ENCODE results near the gene MRPS17.

The MRPS17 gene

DNA sequence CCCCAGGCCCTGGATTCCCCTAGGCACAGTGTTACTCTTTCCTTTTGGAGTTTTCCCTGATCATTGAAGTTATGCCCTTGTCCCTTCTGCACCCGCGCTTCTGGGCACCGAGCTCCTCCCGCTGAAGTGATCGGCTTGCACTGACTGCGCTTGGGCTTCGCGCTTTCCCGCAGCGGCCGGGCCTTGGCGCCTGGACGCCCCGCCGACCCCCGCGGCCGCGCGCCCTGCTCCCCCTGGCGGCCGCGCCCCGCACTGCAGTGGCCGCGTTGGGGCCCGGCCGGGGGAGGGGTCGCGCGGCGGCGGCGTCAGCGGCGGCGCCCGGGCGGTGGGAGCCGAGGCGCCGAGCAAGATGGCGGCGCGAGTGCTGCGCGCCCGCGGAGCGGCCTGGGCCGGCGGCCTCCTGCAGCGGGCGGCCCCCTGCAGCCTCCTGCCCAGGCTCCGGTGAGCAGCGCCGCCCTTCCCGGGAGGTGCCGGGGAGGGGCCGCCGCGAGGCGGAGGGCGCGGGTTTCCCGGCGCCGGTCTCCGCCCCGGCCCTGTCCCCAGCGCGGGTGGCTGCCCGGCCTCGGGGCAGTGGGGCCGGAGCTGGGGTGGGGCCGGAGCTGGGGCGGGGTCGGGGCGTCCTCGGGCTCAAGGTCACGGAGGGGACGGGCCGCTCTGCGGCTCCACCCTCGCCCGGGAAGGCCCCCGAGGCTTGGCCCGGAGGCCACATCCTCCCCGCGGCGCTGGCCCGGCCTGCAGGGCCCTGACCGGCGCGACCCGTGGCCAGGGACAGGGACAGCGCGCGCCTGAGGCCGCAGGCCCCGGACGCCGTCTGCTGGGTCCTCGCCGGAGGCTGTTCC is 12.8 kb downstream of the MRPS17 start, which contains the start of gene NIPSNAP2:
TSS of gene NIPSNAP2 (plus strand) at position 325 of the 839 bp plus-strand sequence. CDS start at position 350, 25 bp downstream.
- Histone ChIP-seq H3K36me3 (ENCODE audit: control insufficient read depth, insufficient read depth, low read length) (no peaks in the 10 kb centered on the region), H3K9ac (peak within 1 kb of the TSS; percentile 12), H3K27ac (peak within 1 kb of the TSS; percentile 87), H2AFZ (peak within 1 kb of the TSS; percentile 94), H3K79me2 (peaks cover 14% of the 10 kb centered on the region), H3K4me3 (ENCODE audit: low read depth, low read length) (peak within 1 kb of the TSS; percentile 72), H3K4me1 (peaks cover 5% of the 10 kb centered on the region), H3K27me3 (ENCODE audit: control insufficient read depth, insufficient read depth, low read length) (no peaks in the 10 kb centered on the region), H3K4me2 (ENCODE audit: low read length) (peak within 1 kb of the TSS; percentile 87), H3K9me3 (ENCODE audit: control insufficient read depth, low read length) (no peaks in the 10 kb centered on the region)
- TF ChIP-seq, protein P1, sequence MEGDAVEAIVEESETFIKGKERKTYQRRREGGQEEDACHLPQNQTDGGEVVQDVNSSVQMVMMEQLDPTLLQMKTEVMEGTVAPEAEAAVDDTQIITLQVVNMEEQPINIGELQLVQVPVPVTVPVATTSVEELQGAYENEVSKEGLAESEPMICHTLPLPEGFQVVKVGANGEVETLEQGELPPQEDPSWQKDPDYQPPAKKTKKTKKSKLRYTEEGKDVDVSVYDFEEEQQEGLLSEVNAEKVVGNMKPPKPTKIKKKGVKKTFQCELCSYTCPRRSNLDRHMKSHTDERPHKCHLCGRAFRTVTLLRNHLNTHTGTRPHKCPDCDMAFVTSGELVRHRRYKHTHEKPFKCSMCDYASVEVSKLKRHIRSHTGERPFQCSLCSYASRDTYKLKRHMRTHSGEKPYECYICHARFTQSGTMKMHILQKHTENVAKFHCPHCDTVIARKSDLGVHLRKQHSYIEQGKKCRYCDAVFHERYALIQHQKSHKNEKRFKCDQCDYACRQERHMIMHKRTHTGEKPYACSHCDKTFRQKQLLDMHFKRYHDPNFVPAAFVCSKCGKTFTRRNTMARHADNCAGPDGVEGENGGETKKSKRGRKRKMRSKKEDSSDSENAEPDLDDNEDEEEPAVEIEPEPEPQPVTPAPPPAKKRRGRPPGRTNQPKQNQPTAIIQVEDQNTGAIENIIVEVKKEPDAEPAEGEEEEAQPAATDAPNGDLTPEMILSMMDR (IDR thresholded peaks at IDR 0.05): no peak

DNA sequence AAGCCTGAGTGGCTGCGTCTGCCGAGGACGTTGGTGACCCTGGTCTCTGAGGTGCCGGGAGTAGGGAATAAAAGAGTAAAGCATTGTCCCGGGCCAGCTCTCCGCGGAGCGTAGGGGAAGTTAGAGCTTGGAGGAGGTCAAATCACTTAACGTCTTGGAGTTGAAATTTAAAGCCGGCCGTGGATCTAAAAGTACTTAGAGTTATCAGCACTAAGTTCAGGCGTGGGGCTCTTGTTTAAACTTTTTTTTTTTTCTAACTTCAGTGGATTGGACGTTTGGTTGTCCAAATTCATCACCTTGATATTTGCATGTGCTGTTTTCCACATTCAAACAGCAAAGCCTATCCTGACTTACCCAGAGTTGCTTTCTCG is 13.4 kb downstream of the MRPS17 start:
- Histone ChIP-seq H2AFZ (peak overlapping the region; percentile 94), H3K36me3 (ENCODE audit: control insufficient read depth, insufficient read depth, low read length) (no peaks in the 10 kb centered on the region), H3K27me3 (ENCODE audit: control insufficient read depth, insufficient read depth, low read length) (no peaks in the 10 kb centered on the region), H3K79me2 (peaks cover 16% of the 10 kb centered on the region), H3K9me3 (ENCODE audit: control insufficient read depth, low read length) (no peaks in the 10 kb centered on the region), H3K4me1 (peaks cover 5% of the 10 kb centered on the region), H3K27ac (peak overlapping the region; percentile 87), H3K4me2 (ENCODE audit: low read length) (peak overlapping the region; percentile 87), H3K4me3 (ENCODE audit: low read depth, low read length) (peak overlapping the region; percentile 72), H3K9ac (no peak overlapping the region)
- TF ChIP-seq, protein P1 (IDR thresholded peaks at IDR 0.05): no peak

DNA sequence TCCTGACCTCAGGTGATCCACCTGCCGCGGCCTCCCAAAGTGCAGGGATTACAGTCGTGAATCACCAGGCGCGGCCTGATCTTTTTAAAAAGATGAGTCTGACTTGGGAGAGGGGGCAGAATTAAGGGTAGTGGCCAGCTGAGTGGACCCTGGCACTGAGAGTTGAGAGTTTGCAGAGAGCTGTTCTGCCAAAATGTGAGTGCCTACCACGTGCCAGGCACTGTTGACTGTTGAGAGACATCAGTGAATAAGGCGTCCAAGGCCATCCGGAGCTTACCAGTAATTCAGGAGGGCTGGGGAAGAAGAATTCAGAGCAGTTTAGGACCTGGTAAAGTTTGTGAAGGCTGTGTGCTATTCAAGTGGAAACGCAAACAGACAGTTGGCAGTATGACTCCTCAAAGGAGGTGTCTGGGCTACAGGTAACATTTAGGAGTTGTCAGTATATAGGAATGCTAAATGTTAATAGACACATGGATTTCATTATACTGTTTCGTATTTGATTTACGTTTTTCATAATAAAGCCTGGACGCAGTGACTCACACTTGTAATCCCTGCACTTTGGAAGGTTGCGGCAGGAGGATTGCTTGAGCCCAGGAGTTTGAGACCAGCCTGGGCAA is 14.2 kb downstream of the MRPS17 start:
- Histone ChIP-seq H3K79me2 (peaks cover 20% of the 10 kb centered on the region), H3K27ac (no peak overlapping the region), H3K9me3 (ENCODE audit: control insufficient read depth, low read length) (no peaks in the 10 kb centered on the region), H2AFZ (no peak overlapping the region), H3K9ac (no peak overlapping the region), H3K36me3 (ENCODE audit: control insufficient read depth, insufficient read depth, low read length) (no peaks in the 10 kb centered on the region), H3K27me3 (ENCODE audit: control insufficient read depth, insufficient read depth, low read length) (no peaks in the 10 kb centered on the region), H3K4me1 (peaks cover 9% of the 10 kb centered on the region), H3K4me2 (ENCODE audit: low read length) (no peak overlapping the region), H3K4me3 (ENCODE audit: low read depth, low read length) (no peak overlapping the region)
- TF ChIP-seq, protein P1 (IDR thresholded peaks at IDR 0.05): no peak

DNA sequence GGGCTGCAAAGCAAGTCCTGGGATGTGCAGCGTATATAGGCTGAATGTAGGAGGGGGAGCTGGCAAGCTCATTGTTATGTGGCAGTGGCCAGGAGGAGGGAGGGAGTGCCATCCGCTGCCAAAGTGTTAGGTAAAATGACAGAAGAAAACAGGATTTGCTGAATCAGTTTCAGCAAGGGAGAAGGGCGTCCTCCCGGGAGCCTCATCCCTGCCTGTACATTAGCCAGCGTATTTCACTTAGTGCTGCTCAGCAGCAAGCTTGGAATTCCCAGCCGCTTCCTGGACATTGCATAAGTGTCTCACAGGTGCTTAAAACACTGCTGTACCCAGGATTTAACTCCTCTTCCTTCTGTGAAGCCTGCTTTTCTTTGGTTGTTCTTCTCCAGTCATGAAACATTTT is 15.2 kb downstream of the MRPS17 start:
- TF ChIP-seq, protein P1 (IDR thresholded peaks at IDR 0.05): no peak
- H3K4me1 ChIP-seq: peaks cover 14% of the 10 kb centered on the region
- H3K4me2 ChIP-seq (ENCODE audit: low read length): no peak overlapping the region
- H3K36me3 ChIP-seq (ENCODE audit: control insufficient read depth, insufficient read depth, low read length): no peaks in the 10 kb centered on the region
- H3K9me3 ChIP-seq (ENCODE audit: control insufficient read depth, low read length): no peaks in the 10 kb centered on the region
- no peak overlapping the region for H3K27ac ChIP-seq
- no peak overlapping the region for H3K9ac ChIP-seq
- H3K4me3 ChIP-seq (ENCODE audit: low read depth, low read length): no peak overlapping the region
- H3K27me3 ChIP-seq (ENCODE audit: control insufficient read depth, insufficient read depth, low read length): no peaks in the 10 kb centered on the region
- peaks cover 29% of the 10 kb centered on the region for H3K79me2 ChIP-seq
- no peak overlapping the region for H2AFZ ChIP-seq
